BJ (cell line): ENCODE measurements around the gene NPB. TPM values are rescaled to one million over a fixed set of nuclear protein-coding genes. Genes with fewer than 3 reads are reported as not detected.

Experiments
- CTCF ChIA-PET: fragments of 350-600 bp; formaldehyde crosslinking; extraction: SDS; loops from one replicate; lab custom pipeline; 2021; ENCODE audit warnings: antibody characterized with exemption, inconsistent platforms; lab: Yijun Ruan, JAX
- POLR2A ChIA-PET: fragments of 300-600 bp; sonication (Branson Sonifier 250); formaldehyde crosslinking; extraction: SDS; loops from one replicate; lab custom pipeline; 2021; ENCODE audit warnings: antibody characterized with exemption; lab: Charles Lee
- DNase-seq: peaks from one replicate; pipeline ENCODE4 v3.0.0-alpha.2; 2011; ENCODE audit warnings: low read depth
- H3K27me3 ChIP-seq: 2 replicates; pipeline ENCODE4 v1.6.0; 2011; ENCODE audit warnings: low read length; ENCODE audit not compliant: control insufficient read depth, insufficient read depth
- H3K36me3 ChIP-seq: 2 replicates; pipeline ENCODE4 v1.5.1; 2011; ENCODE audit warnings: low read length; ENCODE audit not compliant: control insufficient read depth, insufficient read depth
- H3K4me3 ChIP-seq: 2 replicates; pipeline ENCODE4 v1.5.1; 2011; ENCODE audit warnings: low read depth, mild to moderate bottlenecking, control low read depth, low read length
- polyA plus RNA-seq: library from polyadenylated mRNA; depleted of rRNA; stranded (reverse); fragments of >200 nt; gene quantifications from 2 replicates; pipeline ENCODE4 v1.2.3, GENCODE V29; 2011
- TF ChIP-seq, protein P1 (sequence below): IDR thresholded peaks from 2 replicates; pipeline ENCODE4 v1.5.1; 2011; ENCODE audit warnings: low read depth, mild to moderate bottlenecking, control low read depth, inconsistent platforms, low read length, moderate library complexity; ENCODE audit not compliant: insufficient read depth

NPB gene
- polyA plus RNA-seq, 1 experiment: 0.38 TPM

- ChIA-PET POLR2A (interaction anchor here (0.5 kb wide), 1 partner anchor 126 kb away, joined by 5 read pairs; no protein-coding TSS in a partner anchor), CTCF (no interaction called here)
- H3K36me3 ChIP-seq: peaks cover 20% of the 10 kb centered on the region
- no peaks in the 10 kb centered on the region for H3K27me3 ChIP-seq
- TF ChIP-seq, protein P1, sequence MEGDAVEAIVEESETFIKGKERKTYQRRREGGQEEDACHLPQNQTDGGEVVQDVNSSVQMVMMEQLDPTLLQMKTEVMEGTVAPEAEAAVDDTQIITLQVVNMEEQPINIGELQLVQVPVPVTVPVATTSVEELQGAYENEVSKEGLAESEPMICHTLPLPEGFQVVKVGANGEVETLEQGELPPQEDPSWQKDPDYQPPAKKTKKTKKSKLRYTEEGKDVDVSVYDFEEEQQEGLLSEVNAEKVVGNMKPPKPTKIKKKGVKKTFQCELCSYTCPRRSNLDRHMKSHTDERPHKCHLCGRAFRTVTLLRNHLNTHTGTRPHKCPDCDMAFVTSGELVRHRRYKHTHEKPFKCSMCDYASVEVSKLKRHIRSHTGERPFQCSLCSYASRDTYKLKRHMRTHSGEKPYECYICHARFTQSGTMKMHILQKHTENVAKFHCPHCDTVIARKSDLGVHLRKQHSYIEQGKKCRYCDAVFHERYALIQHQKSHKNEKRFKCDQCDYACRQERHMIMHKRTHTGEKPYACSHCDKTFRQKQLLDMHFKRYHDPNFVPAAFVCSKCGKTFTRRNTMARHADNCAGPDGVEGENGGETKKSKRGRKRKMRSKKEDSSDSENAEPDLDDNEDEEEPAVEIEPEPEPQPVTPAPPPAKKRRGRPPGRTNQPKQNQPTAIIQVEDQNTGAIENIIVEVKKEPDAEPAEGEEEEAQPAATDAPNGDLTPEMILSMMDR: no peak
- DNase-seq: no peak
- H3K4me3 ChIP-seq: no peak overlapping the region
Measured at GRCh38 chr17:81930142-81931125, 28.4 kb downstream of the NPB start.

DNA sequence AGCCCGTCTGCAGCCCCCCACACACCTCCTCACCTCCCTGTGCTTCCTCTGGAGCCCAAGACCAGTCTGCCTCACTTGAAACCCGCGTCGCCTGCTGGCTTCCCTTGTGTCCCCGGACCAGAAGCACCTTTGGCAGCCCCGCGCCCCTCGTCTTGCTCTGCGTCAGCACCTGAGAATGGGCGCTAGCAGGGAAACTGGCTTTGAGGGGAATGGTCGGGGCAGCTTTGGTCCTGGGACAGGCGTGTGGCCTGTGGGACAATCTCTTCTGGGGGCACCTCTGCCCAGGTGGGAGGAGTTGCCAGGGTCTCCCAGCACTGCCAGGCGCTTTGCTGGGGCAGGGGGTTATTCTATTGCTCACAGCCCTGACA is 29.1 kb downstream of the NPB start:
- Histone ChIP-seq H3K4me3 (no peak overlapping the region), H3K27me3 (no peaks in the 10 kb centered on the region), H3K36me3 (peaks cover 20% of the 10 kb centered on the region)
- TF ChIP-seq, protein P1: no peak
- POLR2A ChIA-PET: no interaction called here
- no peak for DNase-seq
- CTCF ChIA-PET: no interaction called here

- ChIA-PET POLR2A (no interaction called here), CTCF (no interaction called here)
- Histone ChIP-seq H3K36me3 (peaks cover 20% of the 10 kb centered on the region), H3K27me3 (no peaks in the 10 kb centered on the region), H3K4me3 (no peak overlapping the region)
- TF ChIP-seq, protein P1: no peak
- DNase-seq: no peak
Measured at GRCh38 chr17:81931557-81932332, 29.7 kb downstream of the NPB start.

GRCh38 chr17:81932333-81932983 is 30.4 kb downstream of the NPB start:
- no peak for DNase-seq
- ChIA-PET POLR2A (interaction anchor here (0.5 kb wide), 1 partner anchor 71 kb away, joined by 3 read pairs; no protein-coding TSS in a partner anchor), CTCF (interaction anchor here (1.6 kb wide), 1 partner anchor 27 kb away, joined by 4 read pairs; no protein-coding TSS in a partner anchor)
- Histone ChIP-seq H3K27me3 (no peaks in the 10 kb centered on the region), H3K4me3 (no peak overlapping the region), H3K36me3 (peaks cover 20% of the 10 kb centered on the region)
- TF ChIP-seq, protein P1: no peak
